Inflammatory macrophage treated with lipopolysaccharide for 1 hour (primary cell): ENCODE measurements around the gene EFEMP1.

ENCODE experiments used
- DNase-seq, 2 donors: peaks; one replicate each; pipeline ENCODE4 v3.0.0-alpha.2; 2020 to 2022

The EFEMP1 gene

DNA sequence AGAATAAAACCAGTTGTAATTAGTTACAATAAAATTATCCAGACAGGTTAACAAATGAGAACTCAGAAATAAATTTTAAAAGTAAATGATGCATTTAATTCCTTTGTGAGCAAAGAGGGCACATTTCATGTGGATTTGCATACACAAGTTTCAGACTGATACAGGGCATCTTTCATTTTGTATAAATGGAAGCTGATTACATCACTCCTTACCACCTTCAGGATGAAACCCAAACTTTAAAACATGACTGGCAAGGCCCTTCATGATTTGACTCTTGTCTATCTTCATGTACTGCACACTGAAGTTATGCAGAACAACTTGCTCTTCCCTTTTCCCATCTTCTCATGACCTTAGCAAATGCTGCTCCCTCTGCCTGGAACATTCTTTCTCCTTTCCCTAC, 26.9 kb downstream of the EFEMP1 start:
- DNase-seq, result no peak

DNA sequence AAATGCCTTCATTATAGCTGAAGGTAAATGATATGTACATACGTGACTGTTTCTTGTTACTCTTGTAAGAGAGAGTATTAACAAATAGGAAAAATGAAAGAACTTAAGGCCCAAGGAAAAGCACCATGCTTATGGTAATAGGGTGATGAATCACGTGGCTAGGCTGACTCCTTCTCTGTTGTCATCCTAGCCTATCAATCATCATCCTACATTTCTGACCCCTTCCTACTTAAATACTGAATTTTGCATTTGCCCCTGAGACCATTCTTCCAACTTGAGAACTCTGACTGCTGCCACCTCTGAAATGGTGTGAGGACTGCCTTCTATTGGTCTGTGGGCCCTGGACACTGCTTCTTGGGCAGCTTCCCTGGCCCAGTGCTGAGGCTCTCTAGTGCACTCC, 28.9 kb downstream of the EFEMP1 start:
- DNase-seq, result no peak

DNA sequence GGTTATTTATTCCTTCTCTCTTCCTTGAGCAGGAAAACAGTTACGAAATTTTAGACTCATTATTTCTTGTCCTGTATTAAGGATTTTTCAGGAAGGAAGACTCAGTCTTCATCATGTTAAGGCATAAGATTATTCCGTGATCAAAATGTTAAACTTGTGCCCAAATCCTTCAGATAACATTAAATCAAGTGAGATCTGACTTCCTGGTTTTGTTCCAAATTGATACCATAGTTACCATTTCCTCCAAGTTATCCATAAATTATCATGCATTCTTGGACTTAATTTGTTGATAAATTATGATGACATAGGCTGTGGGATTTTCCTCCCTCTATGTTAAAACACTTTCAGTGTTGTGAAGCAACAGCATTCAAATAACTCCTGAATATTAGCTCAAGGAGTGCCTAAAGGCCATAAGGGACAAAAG, 31.9 kb downstream of the EFEMP1 start:
- DNase-seq, result no peak

DNA sequence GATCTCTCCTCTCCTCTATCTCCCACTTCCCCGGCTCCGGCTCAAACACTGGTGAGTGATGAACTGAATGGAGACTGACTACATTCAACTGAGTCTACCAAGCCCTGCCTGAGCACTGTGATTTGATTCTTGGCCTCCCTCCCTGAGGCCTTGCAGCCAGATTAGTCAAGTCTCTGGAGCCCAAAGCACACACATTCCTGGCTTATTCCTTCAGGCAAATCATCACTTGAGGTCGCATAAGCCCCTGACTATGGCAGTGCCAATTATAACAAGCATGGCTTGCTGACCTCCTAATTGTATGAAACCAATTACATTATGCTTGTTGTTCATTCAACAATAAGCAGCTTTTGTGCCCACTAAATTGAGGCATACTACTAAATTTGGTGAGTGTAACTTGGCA, 34.6 kb downstream of the EFEMP1 start:
- no peak for DNase-seq

DNA sequence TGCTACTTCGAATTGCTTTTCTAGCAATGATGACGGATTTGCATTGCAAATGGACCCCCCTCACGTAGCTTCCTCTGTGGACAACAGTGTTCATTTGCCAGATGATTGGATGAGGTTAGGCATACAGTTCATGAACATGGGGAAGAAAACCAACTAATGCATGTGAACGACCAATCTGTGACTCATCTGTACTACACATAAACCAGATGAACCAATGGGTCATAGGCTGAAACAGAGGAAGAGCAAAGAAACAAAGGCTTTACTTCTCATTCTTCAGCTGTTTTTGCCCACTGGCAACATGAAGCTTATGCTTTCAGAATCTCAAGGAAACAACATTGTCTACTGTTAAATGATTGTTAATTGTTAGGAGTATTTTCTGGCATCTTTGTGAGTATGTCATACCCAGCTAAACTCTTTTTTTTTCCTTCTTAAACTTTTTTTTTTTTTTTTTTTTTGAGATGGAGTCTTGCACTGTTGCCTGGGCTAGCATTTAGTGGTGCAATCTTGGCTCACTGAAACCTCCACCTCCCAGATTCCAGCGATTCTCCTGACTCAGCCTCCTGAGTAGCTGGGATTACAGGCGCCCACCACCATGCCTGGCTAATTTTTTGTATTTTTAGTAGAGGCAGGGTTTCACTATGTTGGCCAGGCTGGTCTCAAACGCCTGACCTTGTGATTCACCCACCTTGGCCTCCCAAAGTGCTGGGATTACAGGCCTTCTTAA, 35.5 kb downstream of the EFEMP1 start:
- DNase-seq, result peak in 1 of 2 donors; percentile 4

GRCh38 chr2:55887351-55887750, 36.2 kb downstream of the EFEMP1 start:
- no peak for DNase-seq

- DNase-seq, result no peak
Measured at GRCh38 chr2:55885944-55886281, 37.7 kb downstream of the EFEMP1 start.

- peak; percentile 52 to 71 for DNase-seq
Measured at GRCh38 chr2:55885127-55885943, 38.2 kb downstream of the EFEMP1 start.

- no peak for DNase-seq
Measured at GRCh38 chr2:55883829-55884228, 39.8 kb downstream of the EFEMP1 start.

DNA sequence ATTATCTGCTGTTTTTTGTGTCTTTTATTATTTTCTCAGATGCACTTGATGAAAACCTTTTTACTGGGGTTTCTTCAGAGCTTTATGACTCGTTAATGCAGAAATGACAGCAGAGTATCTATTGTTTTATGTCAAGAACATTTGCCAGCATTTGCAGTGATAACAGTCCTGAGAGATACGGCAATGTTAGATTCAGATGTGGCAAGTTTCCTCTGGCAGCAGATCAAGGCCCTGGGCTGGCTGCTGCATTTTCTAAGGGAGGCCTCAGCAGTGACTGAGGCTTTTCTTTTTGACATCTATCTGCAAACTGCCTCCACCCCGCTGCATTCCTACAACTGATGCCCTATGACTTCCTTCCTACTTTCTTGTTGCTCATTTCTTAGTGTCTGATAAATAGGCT, 40.2 kb downstream of the EFEMP1 start:
- DNase-seq, result no peak

GRCh38 chr2:55882954-55883353, 40.6 kb downstream of the EFEMP1 start:
- no peak for DNase-seq

DNA sequence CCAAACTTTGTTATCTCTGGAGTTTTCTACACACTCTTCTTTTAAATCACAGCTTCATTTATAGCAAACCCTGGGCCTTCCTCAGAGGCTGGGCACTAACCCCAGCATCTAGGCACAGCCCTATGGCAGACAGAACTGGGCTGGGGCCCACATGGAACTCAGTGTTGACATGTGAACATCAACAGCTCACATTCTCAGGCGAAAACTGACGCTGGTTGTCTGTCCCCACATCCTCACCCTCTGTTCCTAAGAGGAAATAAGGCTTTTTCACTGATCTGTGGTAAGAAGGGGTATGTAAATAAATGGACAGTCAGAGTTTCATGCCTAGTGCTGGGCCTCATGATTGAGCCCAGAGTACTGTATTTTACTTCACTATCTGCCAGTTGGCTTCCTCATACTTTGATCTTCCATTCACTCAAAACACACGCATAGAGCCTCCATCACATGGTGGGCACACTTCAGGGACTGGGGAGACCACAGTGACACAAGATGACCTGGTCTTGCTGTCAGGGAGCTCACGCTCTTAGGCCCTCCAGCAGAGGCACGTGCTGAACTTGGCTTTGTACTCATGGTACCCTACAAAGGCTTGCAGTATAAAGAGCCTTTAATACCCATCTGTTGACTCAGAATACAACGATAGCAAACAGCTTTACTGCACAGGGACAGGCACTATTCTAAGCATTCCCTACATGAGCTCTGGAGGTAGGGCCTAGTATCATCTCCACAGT, 43.0 kb downstream of the EFEMP1 start:
- DNase-seq, result no peak

DNA sequence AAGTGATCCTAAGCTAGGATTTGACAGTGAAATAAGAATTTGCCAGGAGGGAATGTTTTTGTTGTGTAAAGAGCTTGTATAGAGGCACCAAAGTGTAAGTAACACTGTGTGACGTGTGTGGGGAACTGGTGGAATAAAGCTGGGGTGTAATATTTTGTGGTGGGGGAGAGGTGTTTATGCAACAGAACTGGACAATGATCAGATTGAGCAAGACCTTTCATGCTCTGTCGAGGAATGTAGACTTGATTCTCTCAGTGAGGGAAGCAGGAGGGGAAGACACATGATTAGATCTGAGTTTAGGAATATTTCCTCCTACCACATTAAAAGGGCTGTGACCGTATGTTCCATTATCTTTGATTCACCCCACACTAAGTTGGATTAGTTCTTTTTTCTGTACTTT, 43.6 kb downstream of the EFEMP1 start:
- DNase-seq, result peak in 1 of 2 donors; percentile 29

GRCh38 chr2:55877087-55877436, 46.5 kb downstream of the EFEMP1 start:
- no peak for DNase-seq

DNA sequence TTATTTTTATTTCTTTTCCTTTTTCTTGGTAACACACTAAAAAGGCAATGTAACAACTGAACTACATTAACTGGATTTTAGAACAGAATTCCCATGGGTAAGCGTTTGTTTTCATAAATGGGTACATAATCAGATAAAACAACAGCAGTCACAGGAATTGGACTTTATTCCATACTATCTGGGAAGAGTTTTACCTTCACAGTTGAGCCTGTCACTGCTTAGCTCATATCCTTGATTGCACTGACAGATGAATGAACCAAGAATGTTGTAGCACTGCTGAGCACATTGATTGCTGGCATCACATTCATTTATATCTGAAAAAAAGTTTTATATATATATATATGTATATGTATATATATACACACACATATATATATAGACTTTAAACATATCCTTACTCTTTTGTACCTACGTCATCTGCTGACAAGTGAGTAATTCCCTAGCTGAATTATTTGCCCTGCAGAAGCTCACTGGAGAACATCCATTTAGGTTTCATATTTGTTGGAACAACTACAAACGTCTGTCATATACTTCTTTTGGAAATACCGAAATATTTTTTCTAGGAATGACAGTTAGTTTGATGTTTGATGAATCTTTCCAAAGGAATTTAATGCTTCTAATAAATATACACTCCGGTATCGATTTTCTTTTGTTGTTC, 47.0 kb downstream of the EFEMP1 start:
- no peak for DNase-seq

- no peak for DNase-seq
Measured at GRCh38 chr2:55875434-55876135, 48.0 kb downstream of the EFEMP1 start.

GRCh38 chr2:55874338-55874737, 49.2 kb downstream of the EFEMP1 start:
- DNase-seq, result no peak

GRCh38 chr2:55871637-55872036, 51.9 kb downstream of the EFEMP1 start:
- DNase-seq, result peak; percentile 58 to 66

- DNase-seq, result no peak
Measured at GRCh38 chr2:55869637-55870325, 53.8 kb downstream of the EFEMP1 start.

GRCh38 chr2:55865096-55865835, 58.3 kb downstream of the EFEMP1 start:
- DNase-seq, result no peak

DNA sequence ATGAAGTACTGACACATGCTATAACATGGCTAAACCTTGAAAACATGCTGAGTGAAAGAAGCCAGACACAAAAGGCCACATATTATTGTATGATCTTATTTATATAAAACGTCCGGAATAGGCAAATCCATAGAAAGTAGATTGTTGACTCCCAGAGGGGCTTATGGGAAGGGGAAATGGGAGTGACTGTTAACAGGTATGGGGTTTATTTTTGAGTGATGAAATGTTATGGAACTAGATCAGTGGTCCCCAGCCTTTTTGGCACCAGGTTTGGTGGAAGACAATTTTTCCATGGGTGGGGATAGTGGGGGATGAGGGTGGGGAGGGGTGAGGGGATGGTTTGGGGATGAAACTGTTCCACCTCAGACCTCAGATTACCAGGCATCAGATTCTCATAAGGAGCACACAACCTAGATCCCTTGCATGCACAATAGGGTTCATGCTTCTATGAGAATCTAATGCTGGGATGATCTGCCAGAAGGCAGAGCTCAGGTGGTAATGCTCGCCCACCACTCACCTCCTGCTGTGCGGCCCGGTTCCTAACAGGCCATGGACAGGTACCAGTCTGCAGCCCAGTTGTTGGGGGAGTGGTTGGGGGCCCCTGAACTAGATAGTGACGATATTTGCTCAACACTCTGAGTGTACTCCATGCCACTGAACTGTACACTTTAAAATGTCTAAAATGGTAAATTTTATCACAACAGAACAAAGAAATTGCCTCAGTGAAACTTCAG, 59.1 kb downstream of the EFEMP1 start:
- DNase-seq, result no peak
